CD4-positive, alpha-beta T cell (primary cell): ENCODE results near the gene CSF1. TPM values are rescaled to one million over a fixed set of nuclear protein-coding genes. Genes with fewer than 3 reads are reported as not detected.

Experiments used
- ATAC-seq: fragments of 200-7000 bp; cut with Tn5 transposase; one replicate; pipeline ENCODE4 v1.10.0; 2022; ENCODE audit warnings: mild to moderate bottlenecking; ENCODE audit not compliant: poor library complexity
- CTCF ChIA-PET: fragments of 350-600 bp; sonication (Branson Sonifier 250); formaldehyde crosslinking; loops from one replicate; lab custom pipeline; 2021; ENCODE audit warnings: antibody characterized with exemption, inconsistent platforms; lab: Charles Lee
- POLR2A ChIA-PET: fragments of 350-600 bp; sonication (Branson Sonifier 250); formaldehyde crosslinking; loops from one replicate; lab custom pipeline; 2021; ENCODE audit warnings: antibody characterized with exemption, inconsistent platforms; lab: Charles Lee
- DNase-seq, 14 experiments: peaks; one replicate each; pipeline ENCODE4 v3.0.0-alpha.2; 2013 to 2020; ENCODE audit warnings: mixed read lengths in 2 of 14
- H3K27ac ChIP-seq, 2 donors: one replicate each; pipeline versions ENCODE4 v1.5.1 to v1.7.0; 2013; ENCODE audit warnings: low read length in 2 of 2, low read depth in 1 of 2, mild to moderate bottlenecking in 1 of 2
- H3K27me3 ChIP-seq, 2 experiments: 1 replicate in 1 of 2; 2 replicates in 1 of 2; pipeline versions ENCODE4 v1.6.1 to v1.7.0; 2013; ENCODE audit warnings: low read length in 2 of 2, control low read depth in 1 of 2, mild to moderate bottlenecking in 1 of 2, moderate library complexity in 1 of 2; ENCODE audit not compliant: insufficient read depth in 2 of 2, control insufficient read depth in 1 of 2
- H3K36me3 ChIP-seq: one replicate; pipeline ENCODE4 v1.6.1; 2013; ENCODE audit warnings: low read length, control low read depth; ENCODE audit not compliant: insufficient read depth
- H3K4me1 ChIP-seq: one replicate; pipeline ENCODE4 v1.6.1; 2013; ENCODE audit warnings: low read length, control low read depth; ENCODE audit not compliant: insufficient read depth
- H3K4me3 ChIP-seq: one replicate; pipeline ENCODE4 v1.5.1; 2013; ENCODE audit warnings: mild to moderate bottlenecking, low read length, moderate library complexity
- H3K9me3 ChIP-seq, 2 experiments: 1 replicate in 1 of 2; 2 replicates in 1 of 2; pipeline versions ENCODE4 v1.6.1 to v1.7.0; 2013; ENCODE audit warnings: low read length in 2 of 2, mild to moderate bottlenecking in 2 of 2, control low read depth in 1 of 2, moderate library complexity in 1 of 2; ENCODE audit not compliant: control insufficient read depth in 1 of 2, insufficient read depth in 1 of 2
- H3K27ac Mint-ChIP-seq: one replicate; pipeline ENCODE4 v1.8.0; 2020; ENCODE audit warnings: mixed read lengths
- H3K27me3 Mint-ChIP-seq: one replicate; pipeline ENCODE4 v1.8.0; 2021; ENCODE audit warnings: mixed read lengths
- H3K36me3 Mint-ChIP-seq: one replicate; pipeline ENCODE4 v1.8.0; 2021; ENCODE audit warnings: low read depth, mixed read lengths
- H3K4me1 Mint-ChIP-seq: one replicate; pipeline ENCODE4 v1.8.0; 2021; ENCODE audit warnings: low read depth, mixed read lengths
- H3K4me3 Mint-ChIP-seq: one replicate; pipeline ENCODE4 v1.8.0; 2020; ENCODE audit warnings: mild to moderate bottlenecking, mixed read lengths
- H3K9me3 Mint-ChIP-seq: one replicate; pipeline ENCODE4 v1.8.0; 2020; ENCODE audit warnings: mixed read lengths
- intact Hi-C, 2 experiments: fragments of 100-400 bp; cut with DNase I in 1 of 2; cut with micrococcal nuclease in 1 of 2; formaldehyde crosslinking; loops; one replicate each; pipeline versions ENCODE4 v1.15.1 to v1.9.0; 2023 to 2025; cut with DNase I, micrococcal nuclease
- total RNA-seq, 174 experiments: library from RNA in 2 of 174; stranded (reverse) in 2 of 174; gene quantifications; one replicate each; pipeline ENCODE4 v1.2.3 and lab custom pipeline; 2021 to 2026
- TF ChIP-seq, protein P1 (sequence below): fragments of 200-600 bp; IDR thresholded peaks from one replicate; pipeline ENCODE4 v1.8.0; 2022; ENCODE audit warnings: antibody characterized with exemption, mild to moderate bottlenecking

CSF1 gene
- total RNA-seq, 2 experiments from 2014 or later = 6.5 to 6.7 TPM

DNA sequence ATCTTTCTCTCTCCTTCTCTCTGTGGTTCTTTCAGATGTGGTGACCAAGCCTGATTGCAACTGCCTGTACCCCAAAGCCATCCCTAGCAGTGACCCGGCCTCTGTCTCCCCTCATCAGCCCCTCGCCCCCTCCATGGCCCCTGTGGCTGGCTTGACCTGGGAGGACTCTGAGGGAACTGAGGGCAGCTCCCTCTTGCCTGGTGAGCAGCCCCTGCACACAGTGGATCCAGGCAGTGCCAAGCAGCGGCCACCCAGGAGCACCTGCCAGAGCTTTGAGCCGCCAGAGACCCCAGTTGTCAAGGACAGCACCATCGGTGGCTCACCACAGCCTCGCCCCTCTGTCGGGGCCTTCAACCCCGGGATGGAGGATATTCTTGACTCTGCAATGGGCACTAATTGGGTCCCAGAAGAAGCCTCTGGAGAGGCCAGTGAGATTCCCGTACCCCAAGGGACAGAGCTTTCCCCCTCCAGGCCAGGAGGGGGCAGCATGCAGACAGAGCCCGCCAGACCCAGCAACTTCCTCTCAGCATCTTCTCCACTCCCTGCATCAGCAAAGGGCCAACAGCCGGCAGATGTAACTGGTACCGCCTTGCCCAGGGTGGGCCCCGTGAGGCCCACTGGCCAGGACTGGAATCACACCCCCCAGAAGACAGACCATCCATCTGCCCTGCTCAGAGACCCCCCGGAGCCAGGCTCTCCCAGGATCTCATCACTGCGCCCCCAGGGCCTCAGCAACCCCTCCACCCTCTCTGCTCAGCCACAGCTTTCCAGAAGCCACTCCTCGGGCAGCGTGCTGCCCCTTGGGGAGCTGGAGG is 12.7 kb downstream of the CSF1 start:
- POLR2A ChIA-PET = interaction anchor here (0.5 kb wide), 1 partner anchor 24 kb away, joined by 5 read pairs; no protein-coding TSS in a partner anchor
- H3K27me3 Mint-ChIP-seq = no peaks in the 10 kb centered on the region
- CTCF ChIA-PET = no interaction called here
- DNase-seq (peak in 1 of 14 experiments; percentile 19), ATAC-seq (no peak)
- H3K4me3 Mint-ChIP-seq = no peak overlapping the region
- no peak overlapping the region for H3K4me3 ChIP-seq
- no peaks in the 10 kb centered on the region for H3K4me1 ChIP-seq
- no peaks in the 10 kb centered on the region for H3K9me3 Mint-ChIP-seq
- H3K27ac Mint-ChIP-seq = no peak overlapping the region
- H3K9me3 ChIP-seq = peaks cover 0 to 12% of the 10 kb centered on the region in 2 experiments
- no peaks in the 10 kb centered on the region for H3K27me3 ChIP-seq
- intact Hi-C loops = no loop called here
- TF ChIP-seq, protein P1, sequence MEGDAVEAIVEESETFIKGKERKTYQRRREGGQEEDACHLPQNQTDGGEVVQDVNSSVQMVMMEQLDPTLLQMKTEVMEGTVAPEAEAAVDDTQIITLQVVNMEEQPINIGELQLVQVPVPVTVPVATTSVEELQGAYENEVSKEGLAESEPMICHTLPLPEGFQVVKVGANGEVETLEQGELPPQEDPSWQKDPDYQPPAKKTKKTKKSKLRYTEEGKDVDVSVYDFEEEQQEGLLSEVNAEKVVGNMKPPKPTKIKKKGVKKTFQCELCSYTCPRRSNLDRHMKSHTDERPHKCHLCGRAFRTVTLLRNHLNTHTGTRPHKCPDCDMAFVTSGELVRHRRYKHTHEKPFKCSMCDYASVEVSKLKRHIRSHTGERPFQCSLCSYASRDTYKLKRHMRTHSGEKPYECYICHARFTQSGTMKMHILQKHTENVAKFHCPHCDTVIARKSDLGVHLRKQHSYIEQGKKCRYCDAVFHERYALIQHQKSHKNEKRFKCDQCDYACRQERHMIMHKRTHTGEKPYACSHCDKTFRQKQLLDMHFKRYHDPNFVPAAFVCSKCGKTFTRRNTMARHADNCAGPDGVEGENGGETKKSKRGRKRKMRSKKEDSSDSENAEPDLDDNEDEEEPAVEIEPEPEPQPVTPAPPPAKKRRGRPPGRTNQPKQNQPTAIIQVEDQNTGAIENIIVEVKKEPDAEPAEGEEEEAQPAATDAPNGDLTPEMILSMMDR = no peak
- H3K4me1 Mint-ChIP-seq = no peaks in the 10 kb centered on the region
- H3K27ac ChIP-seq = no peak overlapping the region
- peaks cover 45% of the 10 kb centered on the region for H3K36me3 Mint-ChIP-seq
- H3K36me3 ChIP-seq = peaks cover 88% of the 10 kb centered on the region

DNA sequence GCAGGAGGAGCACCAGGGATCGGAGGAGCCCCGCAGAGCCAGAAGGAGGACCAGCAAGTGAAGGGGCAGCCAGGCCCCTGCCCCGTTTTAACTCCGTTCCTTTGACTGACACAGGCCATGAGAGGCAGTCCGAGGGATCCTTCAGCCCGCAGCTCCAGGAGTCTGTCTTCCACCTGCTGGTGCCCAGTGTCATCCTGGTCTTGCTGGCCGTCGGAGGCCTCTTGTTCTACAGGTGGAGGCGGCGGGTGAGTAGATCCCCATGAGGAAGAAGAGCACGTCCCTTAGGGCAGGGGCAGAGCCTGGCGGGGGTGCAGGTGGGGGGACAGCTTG is 13.3 kb downstream of the CSF1 start:
- Mint-ChIP-seq H3K27me3 (no peaks in the 10 kb centered on the region), H3K9me3 (no peaks in the 10 kb centered on the region), H3K27ac (no peak overlapping the region), H3K36me3 (peaks cover 43% of the 10 kb centered on the region), H3K4me3 (no peak overlapping the region), H3K4me1 (no peaks in the 10 kb centered on the region)
- TF ChIP-seq, protein P1 = no peak
- Histone ChIP-seq H3K27ac (no peak overlapping the region), H3K36me3 (peaks cover 88% of the 10 kb centered on the region), H3K27me3 (no peaks in the 10 kb centered on the region), H3K4me1 (no peaks in the 10 kb centered on the region), H3K4me3 (no peak overlapping the region), H3K9me3 (peaks cover 0 to 12% of the 10 kb centered on the region in 2 experiments)
- intact Hi-C loops = no loop called here
- ChIA-PET CTCF (no interaction called here), POLR2A (interaction anchor here (0.5 kb wide), 1 partner anchor 24 kb away, joined by 5 read pairs; no protein-coding TSS in a partner anchor)
- DNase-seq (no peak), ATAC-seq (no peak)

DNA sequence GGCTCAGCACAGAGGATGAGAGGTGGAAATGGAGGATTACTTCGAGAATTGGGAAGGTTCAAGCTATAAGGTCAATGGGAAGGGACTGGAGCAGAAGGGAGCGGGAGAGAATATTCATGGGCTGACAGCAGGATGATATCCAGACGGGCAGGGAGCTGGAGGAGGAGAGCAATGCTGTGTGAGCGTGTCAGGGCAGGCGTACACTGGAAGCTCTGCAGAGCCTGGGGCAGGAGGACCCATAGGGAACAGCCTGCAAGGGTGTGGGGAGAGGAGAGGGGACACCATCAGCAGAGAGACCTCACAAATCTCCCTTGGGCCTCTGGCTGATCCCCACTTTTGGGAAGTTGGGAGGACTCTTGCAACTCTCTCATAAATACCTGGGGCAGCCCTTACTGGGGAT is 13.7 kb downstream of the CSF1 start:
- Mint-ChIP-seq H3K27me3 (no peaks in the 10 kb centered on the region), H3K9me3 (no peaks in the 10 kb centered on the region), H3K36me3 (peaks cover 43% of the 10 kb centered on the region), H3K4me3 (no peak overlapping the region), H3K27ac (no peak overlapping the region), H3K4me1 (no peaks in the 10 kb centered on the region)
- intact Hi-C loops = no loop called here
- Histone ChIP-seq H3K4me3 (no peak overlapping the region), H3K9me3 (peaks cover 0 to 12% of the 10 kb centered on the region in 2 experiments), H3K36me3 (peaks cover 88% of the 10 kb centered on the region), H3K27me3 (no peaks in the 10 kb centered on the region), H3K27ac (no peak overlapping the region), H3K4me1 (no peaks in the 10 kb centered on the region)
- TF ChIP-seq, protein P1 = no peak
- CTCF ChIA-PET = no interaction called here
- POLR2A ChIA-PET = no interaction called here
- ATAC-seq = no peak
- no peak for DNase-seq
